Measurements from ENCODE around the gene SIRPA. TPM values are rescaled to one million over a fixed set of nuclear protein-coding genes. Genes with fewer than 3 reads are reported as not detected.

Gene SIRPA
- total and polyA plus RNA-seq, 2 of the 4 experiments (the other 2 are of a cell fraction) = 9.9 to 40.2 TPM

DNA sequence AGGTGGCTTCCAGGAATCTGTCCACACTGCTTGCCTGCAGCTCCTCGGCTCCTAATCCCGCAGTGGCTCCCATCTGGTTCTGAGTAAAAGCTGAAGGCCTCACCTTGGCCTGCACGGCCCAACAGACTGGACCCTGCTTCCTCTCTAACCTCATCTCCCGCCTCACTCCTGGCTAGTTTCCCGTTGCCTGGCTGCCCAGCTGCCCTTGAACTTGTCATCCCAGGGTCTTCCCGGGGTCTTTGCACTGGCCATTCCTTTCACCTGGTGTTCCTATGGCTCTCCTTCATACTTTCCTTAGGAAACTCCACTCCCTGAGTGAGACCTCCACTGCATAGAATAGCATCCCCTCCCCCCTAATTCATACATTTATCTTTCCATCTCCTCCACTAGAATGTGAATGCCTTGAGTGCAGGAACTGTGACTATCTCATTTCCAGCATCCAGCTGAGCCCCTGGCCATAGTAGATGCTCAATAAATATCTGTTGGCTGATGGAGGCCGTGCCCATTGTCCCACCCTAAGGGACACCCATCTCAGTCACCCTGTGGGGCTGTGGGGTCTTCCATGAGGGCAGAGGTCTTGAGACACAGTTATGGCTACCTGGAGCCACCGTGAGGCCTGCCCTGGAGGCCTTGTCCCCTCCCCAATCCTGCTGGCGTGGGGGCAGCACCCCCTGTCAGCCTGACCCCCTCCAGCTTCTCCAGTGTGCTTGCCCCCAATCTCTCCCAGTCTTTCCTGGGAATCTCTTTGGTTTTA, 9.1 kb upstream of the SIRPA start:
- Histone ChIP-seq H4K8ac (ENCODE audit: low read depth in 2 of 2, low read length in 2 of 2) (no peak overlapping the region), H2BK5ac (ENCODE audit: low read depth, low read length, poor library complexity, severe bottlenecking) (no peak overlapping the region), H3K18ac (ENCODE audit: low read depth, low read length) (no peak overlapping the region), H3K9me1 (ENCODE audit: insufficient read depth, low read length) (no peaks in the 10 kb centered on the region; the same call in 1 of the 2 replicates), H3K56ac (ENCODE audit: extremely low read depth, insufficient read depth, low read length) (no peak overlapping the region), H4K20me1 (ENCODE audit: insufficient read depth, low read length) (no peaks in the 10 kb centered on the region), H3K27ac (ENCODE audit: insufficient read depth, low read length) (no peak overlapping the region), H2AFZ (replicated peaks; ENCODE audit: low read length, poor library complexity) (no peak overlapping the region), H3K9me3 (ENCODE audit: control insufficient read depth, insufficient read depth, low read length) (no peaks in the 10 kb centered on the region), H3K4ac (ENCODE audit: low read depth, low read length) (no peak overlapping the region), H3K4me3 (ENCODE audit: insufficient read depth, low read depth, low read length) (no peak overlapping the region), H4K91ac (ENCODE audit: insufficient read depth, low read depth, low read length) (no peak overlapping the region), H4K5ac (ENCODE audit: low read depth, low read length) (no peak overlapping the region), H2AK5ac (ENCODE audit: low read depth, low read length) (no peak overlapping the region), H2BK120ac (ENCODE audit: low read depth, low read length) (no peak overlapping the region), H3K14ac (replicated peaks; ENCODE audit: low read depth, low read length) (no peak overlapping the region), H3K23ac (ENCODE audit: low read depth, low read length) (no peak overlapping the region), H3K4me2 (ENCODE audit: low read depth, low read length) (no peak overlapping the region), H3K79me1 (ENCODE audit: low read depth in 1 of 2, low read length in 2 of 2) (no peaks in the 10 kb centered on the region), H2BK20ac (ENCODE audit: low read depth, low read length) (no peak overlapping the region), H3K36me3 (ENCODE audit: control insufficient read depth, insufficient read depth, low read length) (peaks cover 3% of the 10 kb centered on the region; the same call in 1 of the 2 replicates), H3K4me1 (ENCODE audit: control insufficient read depth, insufficient read depth, low read length) (peaks cover 5% of the 10 kb centered on the region), H3K9ac (ENCODE audit: low read depth, low read length) (no peak overlapping the region), H3K27me3 (ENCODE audit: control insufficient read depth, insufficient read depth, low read length) (peaks cover 10% of the 10 kb centered on the region; the same call in 1 of the 2 replicates), H2AK9ac (replicated peaks; ENCODE audit: low read depth, low read length, poor library complexity) (no peak overlapping the region), H2BK15ac (ENCODE audit: low read depth, low read length) (no peak overlapping the region)
- dilution Hi-C loops (cut with HindIII; ENCODE audit: low sequenced_read_pairs, unreplicated experiment) (no loop called here), intact Hi-C loops (cut with micrococcal nuclease) (no loop called here), in situ Hi-C loops (cut with MboI; ENCODE audit: low sequenced_read_pairs) (no loop called here)
- DNase-seq (no peak), ATAC-seq (ENCODE audit: low read depth) (no peak)
- WGBS, 2 experiments (ENCODE audit: extremely low coverage in 2 of 2, insufficient read length in 1 of 2) = 79% methylated on average over 3 of the region's 9 CpGs; no CpG with 5 or more reads in 1 of the 2 experiments
- ChIA-PET POLR2A (ENCODE audit: unreplicated experiment) (interaction anchor here (0.5 to 0.7 kb wide), 2 partner anchors 9 to 132 kb away, joined by 3 to 13 read pairs; no protein-coding TSS in a partner anchor), CTCF (no interaction called here)
- no TSS peak for BruUV-seq (replicated peaks)
- no peak for TF ChIP-seq FOS (IDR thresholded peaks at IDR 0.05; ENCODE audit: low read depth, low read length)
- no peak for TF ChIP-seq MAFK (IDR thresholded peaks at IDR 0.05; ENCODE audit: low read depth, low read length)
- no peak for TF ChIP-seq CEBPB (IDR thresholded peaks at IDR 0.05; ENCODE audit: low read depth, low read length)
- no peak for TF ChIP-seq SMC3 (IDR thresholded peaks at IDR 0.05; ENCODE audit: low read depth, low read length)
- TF ChIP-seq BHLHE40 (IDR thresholded peaks at IDR 0.05; ENCODE audit: low read depth, low read length) = no peak
- TF ChIP-seq CHD1 (IDR thresholded peaks at IDR 0.05; ENCODE audit: low read depth, low read length) = no peak
- TF ChIP-seq, protein P1, sequence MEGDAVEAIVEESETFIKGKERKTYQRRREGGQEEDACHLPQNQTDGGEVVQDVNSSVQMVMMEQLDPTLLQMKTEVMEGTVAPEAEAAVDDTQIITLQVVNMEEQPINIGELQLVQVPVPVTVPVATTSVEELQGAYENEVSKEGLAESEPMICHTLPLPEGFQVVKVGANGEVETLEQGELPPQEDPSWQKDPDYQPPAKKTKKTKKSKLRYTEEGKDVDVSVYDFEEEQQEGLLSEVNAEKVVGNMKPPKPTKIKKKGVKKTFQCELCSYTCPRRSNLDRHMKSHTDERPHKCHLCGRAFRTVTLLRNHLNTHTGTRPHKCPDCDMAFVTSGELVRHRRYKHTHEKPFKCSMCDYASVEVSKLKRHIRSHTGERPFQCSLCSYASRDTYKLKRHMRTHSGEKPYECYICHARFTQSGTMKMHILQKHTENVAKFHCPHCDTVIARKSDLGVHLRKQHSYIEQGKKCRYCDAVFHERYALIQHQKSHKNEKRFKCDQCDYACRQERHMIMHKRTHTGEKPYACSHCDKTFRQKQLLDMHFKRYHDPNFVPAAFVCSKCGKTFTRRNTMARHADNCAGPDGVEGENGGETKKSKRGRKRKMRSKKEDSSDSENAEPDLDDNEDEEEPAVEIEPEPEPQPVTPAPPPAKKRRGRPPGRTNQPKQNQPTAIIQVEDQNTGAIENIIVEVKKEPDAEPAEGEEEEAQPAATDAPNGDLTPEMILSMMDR (conservative IDR thresholded peaks at IDR 0.05; ENCODE audit: low read depth, low read length) = no peak
- TF ChIP-seq MXI1 (IDR thresholded peaks at IDR 0.05; ENCODE audit: borderline replicate concordance, low read depth, low read length) = no peak
- no peak for TF ChIP-seq NFE2L2 (IDR thresholded peaks at IDR 0.05; ENCODE audit: low read depth, low read length)
- no peak for TF ChIP-seq RFX5 (IDR thresholded peaks at IDR 0.05; ENCODE audit: low read depth, low read length)
- no peak for TF ChIP-seq RCOR1 (IDR thresholded peaks at IDR 0.05; ENCODE audit: insufficient replicate concordance, low read length)
- no peak for TF ChIP-seq ELK1 (IDR thresholded peaks at IDR 0.05; ENCODE audit: borderline replicate concordance, low read depth, low read length)
- no peak for TF ChIP-seq POLR2A (IDR thresholded peaks at IDR 0.05; ENCODE audit: low read depth, low read length)
- TF ChIP-seq RAD21 (IDR thresholded peaks at IDR 0.05; ENCODE audit: low read length) = no peak
- TF ChIP-seq USF2 (IDR thresholded peaks at IDR 0.05; ENCODE audit: low read depth, low read length) = no peak
